ENCODE results near the gene MAP3K4.

GRCh38 chr6:161104966-161105365 lies 113.4 kb downstream of the MAP3K4 start:
- no peak for TF ChIP-seq CTCF (IDR thresholded peaks at IDR 0.05)
- TF ChIP-seq POLR2A (IDR thresholded peaks at IDR 0.05), result no peak

Measured in esophagus squamous epithelium (tissue), 4 donors.